Measurements from ENCODE around the gene ADGRB3. TPM values are rescaled to one million over a fixed set of nuclear protein-coding genes. Genes with fewer than 3 reads are reported as not detected.

The ADGRB3 gene
- total and polyA plus RNA-seq, 10 donors: 0.09 to 4.1 (median 1.1) TPM

GRCh38 chr6:69265706-69266105, 630.6 kb downstream of the ADGRB3 start:
- intact Hi-C loops (cut with DNase I; ENCODE audit: low total_unique reads): no loop called here
- Histone ChIP-seq H3K4me3 (no peak overlapping the region), H3K27ac (no peak overlapping the region), H3K27me3 (replicated peaks in 1 of 7) (no peaks in the 10 kb centered on the region), H3K9me3 (no peaks in the 10 kb centered on the region), H3K4me1 (no peaks in the 10 kb centered on the region), H3K36me3 (no peaks in the 10 kb centered on the region)
- TF ChIP-seq POLR2AphosphoS5 (IDR thresholded peaks at IDR 0.05): no peak
- no peak for TF ChIP-seq CTCF (IDR thresholded peaks at IDR 0.05 in 8 of 11, conservative IDR thresholded peaks at IDR 0.05 in 3 of 11)
- TF ChIP-seq POLR2A (IDR thresholded peaks at IDR 0.05): no peak
- 64 to 89% (median 72%) methylated on average over 1 of the region's 1 CpG for WGBS, 5 donors
- DNase-seq: no peak

- H3K9me3 ChIP-seq: no peaks in the 10 kb centered on the region
- TF ChIP-seq POLR2AphosphoS5 (IDR thresholded peaks at IDR 0.05) (no peak), CTCF (IDR thresholded peaks at IDR 0.05 in 8 of 11, conservative IDR thresholded peaks at IDR 0.05 in 3 of 11) (no peak), POLR2A (IDR thresholded peaks at IDR 0.05) (no peak)
- no peak overlapping the region for H3K4me3 ChIP-seq
- H3K27ac ChIP-seq: no peak overlapping the region
- no peaks in the 10 kb centered on the region for H3K36me3 ChIP-seq
- H3K27me3 ChIP-seq (replicated peaks in 1 of 7): no peaks in the 10 kb centered on the region
- H3K4me1 ChIP-seq: no peaks in the 10 kb centered on the region
- DNase-seq: no peak
- intact Hi-C loops (cut with DNase I; ENCODE audit: low total_unique reads): no loop called here
These were observed 641.1 kb downstream of the ADGRB3 start for GRCh38 chr6:69276204-69276603.

- no peak overlapping the region for H3K27ac ChIP-seq
- no peak for DNase-seq
- WGBS, 5 donors: 73 to 87% (median 82%) methylated on average over 4 of the region's 4 CpGs
- TF ChIP-seq CTCF (IDR thresholded peaks at IDR 0.05 in 8 of 11, conservative IDR thresholded peaks at IDR 0.05 in 3 of 11) (no peak), POLR2AphosphoS5 (IDR thresholded peaks at IDR 0.05) (no peak), POLR2A (IDR thresholded peaks at IDR 0.05) (no peak)
- H3K9me3 ChIP-seq: no peaks in the 10 kb centered on the region
- H3K36me3 ChIP-seq: no peaks in the 10 kb centered on the region
- intact Hi-C loops (cut with DNase I; ENCODE audit: low total_unique reads): no loop called here
- H3K4me3 ChIP-seq: no peak overlapping the region
- H3K4me1 ChIP-seq: no peaks in the 10 kb centered on the region
- no peaks in the 10 kb centered on the region for H3K27me3 ChIP-seq (replicated peaks in 1 of 7)
These were observed 644.7 kb downstream of the ADGRB3 start for GRCh38 chr6:69279805-69280204.

- Histone ChIP-seq H3K9me3 (no peaks in the 10 kb centered on the region), H3K4me1 (no peaks in the 10 kb centered on the region), H3K27ac (no peak overlapping the region), H3K27me3 (replicated peaks in 1 of 7) (no peaks in the 10 kb centered on the region), H3K4me3 (no peak overlapping the region), H3K36me3 (no peaks in the 10 kb centered on the region)
- no peak for DNase-seq
- intact Hi-C loops (cut with DNase I; ENCODE audit: low total_unique reads): no loop called here
- 67 to 84% (median 69%) methylated on average over 1 of the region's 1 CpG for WGBS, 5 donors
- no peak for TF ChIP-seq CTCF (IDR thresholded peaks at IDR 0.05 in 8 of 11, conservative IDR thresholded peaks at IDR 0.05 in 3 of 11)
- TF ChIP-seq POLR2A (IDR thresholded peaks at IDR 0.05): no peak
- no peak for TF ChIP-seq POLR2AphosphoS5 (IDR thresholded peaks at IDR 0.05)
These were observed 645.8 kb downstream of the ADGRB3 start for GRCh38 chr6:69280858-69281257.

All from spleen (tissue), 11 donors.